GM21447 (cell line): ENCODE results near the gene LMX1B.

Source experiments
- ATAC-seq: cut with Tn5 transposase; IDR thresholded peaks from one replicate; pipeline ENCODE4 v1.9.1; 2021; ENCODE audit not compliant: unreplicated experiment

LMX1B gene

GRCh38 chr9:126735482-126735881 is 121.8 kb downstream of the LMX1B start:
- ATAC-seq = no peak

DNA sequence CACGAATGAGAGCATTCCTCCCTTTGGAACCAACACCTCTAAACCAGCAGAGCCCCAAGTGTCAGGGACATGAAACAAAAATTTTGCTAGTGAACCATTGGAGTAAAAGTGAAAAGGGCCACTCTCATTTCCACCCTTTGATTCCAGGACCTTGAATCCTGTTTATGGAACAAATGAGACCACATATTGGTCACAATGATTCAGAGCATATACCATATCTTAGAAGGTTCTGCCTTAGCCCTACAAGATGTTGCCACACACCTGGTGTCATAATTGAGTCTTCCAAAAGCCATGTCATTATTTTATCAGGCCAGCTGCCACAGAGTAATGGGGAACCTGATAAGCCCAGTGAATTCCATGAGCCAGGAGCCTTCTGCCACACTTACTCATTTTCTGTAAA is 124.8 kb downstream of the LMX1B start:
- no peak for ATAC-seq

- no peak for ATAC-seq
Measured at GRCh38 chr9:126743041-126743440, 129.3 kb downstream of the LMX1B start.

GRCh38 chr9:126745574-126746411 is 132.1 kb downstream of the LMX1B start:
- no peak for ATAC-seq
